Measurements from ENCODE around the gene UBA52. TPM values are rescaled to one million over a fixed set of nuclear protein-coding genes. Genes with fewer than 3 reads are reported as not detected.

The UBA52 gene
- total RNA-seq, 1 experiment from 2014 or later: 1,361 TPM

DNA sequence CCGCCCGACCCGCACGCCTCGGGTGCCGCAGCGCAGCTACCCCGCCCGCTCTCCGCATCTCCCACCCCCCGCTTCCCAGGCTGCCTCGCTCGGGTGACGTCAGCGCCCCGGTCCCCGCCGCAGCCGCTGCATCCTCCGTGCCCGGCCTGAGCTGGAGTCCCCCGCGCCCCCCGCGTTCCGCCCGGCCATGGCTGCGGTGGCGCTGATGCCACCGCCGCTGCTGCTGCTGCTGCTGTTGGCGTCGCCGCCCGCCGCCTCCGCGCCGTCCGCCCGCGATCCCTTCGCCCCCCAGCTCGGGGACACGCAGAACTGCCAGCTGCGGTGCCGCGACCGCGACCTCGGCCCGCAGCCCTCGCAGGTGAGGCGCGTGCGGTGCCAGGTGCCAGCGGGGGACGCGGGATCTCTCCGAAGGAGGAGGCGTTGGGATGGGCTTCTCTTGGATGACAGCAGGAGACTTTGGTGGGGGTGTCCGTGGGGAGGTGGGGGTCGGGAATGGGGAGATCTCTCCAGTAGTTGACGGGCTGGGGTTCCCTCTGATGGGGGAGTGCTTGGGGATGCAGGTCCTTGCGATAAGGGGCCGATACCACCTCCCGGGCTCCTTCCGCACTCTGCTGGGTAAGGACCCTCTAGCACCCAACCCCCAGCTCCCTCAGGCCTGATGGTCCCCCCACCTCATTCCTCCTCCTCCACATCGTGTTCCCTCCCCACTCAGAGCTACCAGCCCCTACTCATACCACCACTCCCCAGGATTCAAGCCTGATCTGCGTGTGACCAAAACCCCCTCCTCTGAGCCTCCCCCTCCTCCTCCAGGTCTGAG, 41.3 kb downstream of the UBA52 start, which contains the start of gene TMEM59L (continued):
- TF ChIP-seq FOXP4 (CRISPR knock-in tag; IDR thresholded peaks at IDR 0.05) (peak; percentile 77), TEAD1 (CRISPR knock-in tag; IDR thresholded peaks at IDR 0.05) (0 out of 2 replicates have a peak, but pooled peaks have one; percentile 16)

DNA sequence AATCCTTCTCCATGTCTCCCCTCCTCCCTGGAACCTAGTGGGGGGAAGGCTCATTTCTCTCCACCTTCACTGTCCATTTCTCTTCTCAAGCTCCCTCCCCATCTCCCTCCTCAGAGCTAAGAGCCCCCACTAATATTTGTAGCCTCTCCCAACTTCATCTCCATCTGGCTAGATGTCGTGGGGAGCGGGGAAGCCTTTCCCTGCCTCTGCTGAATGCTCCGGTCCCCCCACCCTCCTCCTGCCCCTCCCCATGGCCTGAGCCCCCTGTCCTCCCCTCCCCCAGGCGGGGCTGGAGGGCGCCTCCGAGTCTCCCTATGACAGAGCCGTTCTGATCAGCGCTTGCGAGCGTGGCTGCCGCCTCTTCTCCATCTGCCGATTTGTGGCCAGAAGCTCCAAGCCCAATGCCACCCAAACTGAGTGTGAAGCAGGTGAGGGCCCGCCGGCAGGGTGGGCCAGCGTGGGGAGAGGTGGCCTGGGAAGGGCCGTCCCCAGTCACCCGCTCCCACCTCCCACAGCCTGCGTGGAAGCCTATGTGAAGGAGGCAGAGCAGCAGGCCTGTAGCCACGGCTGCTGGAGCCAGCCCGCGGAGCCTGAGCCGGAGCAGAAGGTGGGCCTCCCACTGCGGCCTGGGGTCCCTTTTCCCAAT, 42.1 kb downstream of the UBA52 start:
- no peak; the same call in 1 of the 2 replicates for ATAC-seq
- ChIA-PET POLR2A (interaction anchor here (2.4 kb wide), 1 partner anchor 20 kb away, joined by 8 read pairs; no protein-coding TSS in a partner anchor), CTCF (interaction anchor here (1.1 to 3.4 kb wide), 6 partner anchors 20 to 158 kb away, joined by 3 to 14 read pairs (median 8); no protein-coding TSS in a partner anchor)
- H3K9me3 Mint-ChIP-seq: peaks cover 7% of the 10 kb centered on the region
- peaks cover 32% of the 10 kb centered on the region for H3K4me1 Mint-ChIP-seq
- H3K36me3 Mint-ChIP-seq: peaks cover 5% of the 10 kb centered on the region
- TF ChIP-seq JAZF1 (CRISPR knock-in tag; IDR thresholded peaks at IDR 0.05) (no peak), ETV6 (CRISPR knock-in tag; IDR thresholded peaks at IDR 0.05) (no peak), IRF2 (CRISPR knock-in tag; IDR thresholded peaks at IDR 0.05; ENCODE audit: borderline replicate concordance, low read depth) (no peak), FOXP1 (CRISPR knock-in tag; IDR thresholded peaks at IDR 0.05; ENCODE audit: borderline replicate concordance) (peak; percentile 32; the same call in 1 of the 2 replicates), ZNF317 (CRISPR knock-in tag; IDR thresholded peaks at IDR 0.05; ENCODE audit: borderline replicate concordance, low read depth) (no peak), ZNF423 (CRISPR knock-in tag; IDR thresholded peaks at IDR 0.05) (no peak), ZBTB43 (CRISPR knock-in tag; IDR thresholded peaks at IDR 0.05) (no peak), NR1H2 (CRISPR knock-in tag; IDR thresholded peaks at IDR 0.05) (no peak), TP53 (CRISPR knock-in tag; IDR thresholded peaks at IDR 0.05) (no peak), ZNF416 (CRISPR knock-in tag; IDR thresholded peaks at IDR 0.05) (no peak), GABPB1 (CRISPR knock-in tag; IDR thresholded peaks at IDR 0.05) (no peak), ZMAT4 (CRISPR knock-in tag; IDR thresholded peaks at IDR 0.05) (no peak), TEAD4 (CRISPR knock-in tag; IDR thresholded peaks at IDR 0.05) (no peak), PRDM15 (CRISPR knock-in tag; IDR thresholded peaks at IDR 0.05) (0 out of 2 replicates have a peak, but pooled peaks have one; percentile 10)
- TF ChIP-seq, protein P1, sequence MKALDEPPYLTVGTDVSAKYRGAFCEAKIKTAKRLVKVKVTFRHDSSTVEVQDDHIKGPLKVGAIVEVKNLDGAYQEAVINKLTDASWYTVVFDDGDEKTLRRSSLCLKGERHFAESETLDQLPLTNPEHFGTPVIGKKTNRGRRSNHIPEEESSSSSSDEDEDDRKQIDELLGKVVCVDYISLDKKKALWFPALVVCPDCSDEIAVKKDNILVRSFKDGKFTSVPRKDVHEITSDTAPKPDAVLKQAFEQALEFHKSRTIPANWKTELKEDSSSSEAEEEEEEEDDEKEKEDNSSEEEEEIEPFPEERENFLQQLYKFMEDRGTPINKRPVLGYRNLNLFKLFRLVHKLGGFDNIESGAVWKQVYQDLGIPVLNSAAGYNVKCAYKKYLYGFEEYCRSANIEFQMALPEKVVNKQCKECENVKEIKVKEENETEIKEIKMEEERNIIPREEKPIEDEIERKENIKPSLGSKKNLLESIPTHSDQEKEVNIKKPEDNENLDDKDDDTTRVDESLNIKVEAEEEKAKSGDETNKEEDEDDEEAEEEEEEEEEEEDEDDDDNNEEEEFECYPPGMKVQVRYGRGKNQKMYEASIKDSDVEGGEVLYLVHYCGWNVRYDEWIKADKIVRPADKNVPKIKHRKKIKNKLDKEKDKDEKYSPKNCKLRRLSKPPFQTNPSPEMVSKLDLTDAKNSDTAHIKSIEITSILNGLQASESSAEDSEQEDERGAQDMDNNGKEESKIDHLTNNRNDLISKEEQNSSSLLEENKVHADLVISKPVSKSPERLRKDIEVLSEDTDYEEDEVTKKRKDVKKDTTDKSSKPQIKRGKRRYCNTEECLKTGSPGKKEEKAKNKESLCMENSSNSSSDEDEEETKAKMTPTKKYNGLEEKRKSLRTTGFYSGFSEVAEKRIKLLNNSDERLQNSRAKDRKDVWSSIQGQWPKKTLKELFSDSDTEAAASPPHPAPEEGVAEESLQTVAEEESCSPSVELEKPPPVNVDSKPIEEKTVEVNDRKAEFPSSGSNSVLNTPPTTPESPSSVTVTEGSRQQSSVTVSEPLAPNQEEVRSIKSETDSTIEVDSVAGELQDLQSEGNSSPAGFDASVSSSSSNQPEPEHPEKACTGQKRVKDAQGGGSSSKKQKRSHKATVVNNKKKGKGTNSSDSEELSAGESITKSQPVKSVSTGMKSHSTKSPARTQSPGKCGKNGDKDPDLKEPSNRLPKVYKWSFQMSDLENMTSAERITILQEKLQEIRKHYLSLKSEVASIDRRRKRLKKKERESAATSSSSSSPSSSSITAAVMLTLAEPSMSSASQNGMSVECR (CRISPR knock-in tag; IDR thresholded peaks at IDR 0.05; ENCODE audit: borderline replicate concordance): no peak
- TF ChIP-seq, protein P2, sequence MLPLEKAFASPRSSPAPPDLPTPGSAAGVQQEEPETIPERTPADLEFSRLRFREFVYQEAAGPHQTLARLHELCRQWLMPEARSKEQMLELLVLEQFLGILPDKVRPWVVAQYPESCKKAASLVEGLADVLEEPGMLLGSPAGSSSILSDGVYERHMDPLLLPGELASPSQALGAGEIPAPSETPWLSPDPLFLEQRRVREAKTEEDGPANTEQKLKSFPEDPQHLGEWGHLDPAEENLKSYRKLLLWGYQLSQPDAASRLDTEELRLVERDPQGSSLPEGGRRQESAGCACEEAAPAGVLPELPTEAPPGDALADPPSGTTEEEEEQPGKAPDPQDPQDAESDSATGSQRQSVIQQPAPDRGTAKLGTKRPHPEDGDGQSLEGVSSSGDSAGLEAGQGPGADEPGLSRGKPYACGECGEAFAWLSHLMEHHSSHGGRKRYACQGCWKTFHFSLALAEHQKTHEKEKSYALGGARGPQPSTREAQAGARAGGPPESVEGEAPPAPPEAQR (CRISPR knock-in tag; IDR thresholded peaks at IDR 0.05): no peak
- TF ChIP-seq, protein P3, sequence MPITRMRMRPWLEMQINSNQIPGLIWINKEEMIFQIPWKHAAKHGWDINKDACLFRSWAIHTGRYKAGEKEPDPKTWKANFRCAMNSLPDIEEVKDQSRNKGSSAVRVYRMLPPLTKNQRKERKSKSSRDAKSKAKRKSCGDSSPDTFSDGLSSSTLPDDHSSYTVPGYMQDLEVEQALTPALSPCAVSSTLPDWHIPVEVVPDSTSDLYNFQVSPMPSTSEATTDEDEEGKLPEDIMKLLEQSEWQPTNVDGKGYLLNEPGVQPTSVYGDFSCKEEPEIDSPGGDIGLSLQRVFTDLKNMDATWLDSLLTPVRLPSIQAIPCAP (CRISPR knock-in tag; IDR thresholded peaks at IDR 0.05): no peak
- DNase-seq (ENCODE audit: low spot score): peak; percentile 40
- peaks cover 71% of the 10 kb centered on the region for H3K27me3 Mint-ChIP-seq (ENCODE audit: low read depth)
- peak overlapping the region; percentile 70 for H3K4me3 Mint-ChIP-seq
- H3K27ac Mint-ChIP-seq: no peak overlapping the region

Measured in WTC11 (cell line).